HG02943 (cell line): ENCODE data around the gene ANKZF1.
"Not testable (repeated sequence)": the region's sequence is repeated elsewhere in the genome, so short reads cannot be mapped to it uniquely, and the experiment has no call there.

ENCODE experiments used
- ATAC-seq: cut with Tn5 transposase; IDR thresholded peaks from one replicate; pipeline ENCODE4 v1.9.1; 2021; ENCODE audit warnings: mild to moderate bottlenecking, low read depth, moderate library complexity; ENCODE audit not compliant: unreplicated experiment

Gene ANKZF1

GRCh38 chr2:219252900-219253752, 23.5 kb downstream of the ANKZF1 start, which contains the start of gene TUBA4B:
TUBA4B (plus strand) TSS chr2:219253243; CDS start chr2:219253408, 165 bp downstream.
- peak; percentile 16 for ATAC-seq

DNA sequence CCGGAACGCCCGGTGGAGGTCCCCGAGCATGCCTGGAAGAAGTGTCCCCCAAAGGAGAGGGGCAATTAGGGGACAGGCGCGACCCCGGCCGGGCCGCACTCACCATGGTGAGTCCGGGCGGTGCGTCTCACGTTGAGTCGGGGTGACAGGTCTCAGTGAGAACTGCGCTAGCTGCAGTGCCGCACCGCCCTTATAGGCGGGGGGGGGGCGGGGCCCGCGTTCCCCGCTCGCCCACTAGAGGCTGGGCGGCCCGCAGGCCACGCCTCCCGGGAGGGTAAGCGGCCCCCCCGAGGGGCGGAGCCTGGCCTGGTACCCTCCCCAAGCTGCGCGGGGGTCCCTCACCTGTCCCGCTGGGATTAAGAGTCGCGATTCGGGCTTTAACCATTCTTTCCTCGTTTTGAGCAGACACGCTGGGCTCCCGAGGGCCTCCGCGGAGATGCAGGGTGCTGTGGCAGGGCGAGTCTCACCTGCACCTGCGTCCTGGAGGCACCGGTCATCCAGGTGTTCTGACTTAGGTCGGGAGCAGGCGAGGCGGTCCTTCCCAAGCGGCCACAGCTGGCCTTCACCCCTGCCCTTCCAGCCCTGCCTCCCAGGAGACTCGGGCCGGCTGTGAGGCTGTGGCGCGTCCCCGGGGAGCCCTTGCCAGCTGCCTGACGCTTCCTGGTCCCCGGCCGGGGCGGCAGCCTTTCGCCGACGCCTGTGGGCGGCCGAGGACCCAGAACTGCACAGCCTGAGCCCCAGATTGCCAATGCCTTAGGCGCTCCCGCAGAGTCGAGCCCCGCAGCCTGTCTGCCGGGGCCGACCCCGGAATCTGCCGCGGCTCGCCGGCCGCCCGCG, 24.4 kb downstream of the ANKZF1 start, which contains the start of gene TUBA4A:
Gene TUBA4A (minus strand): TSS at position 166 of the 837 bp plus-strand sequence. CDS start 60 bp downstream, at position 106.
- peak; percentile 42 for ATAC-seq

DNA sequence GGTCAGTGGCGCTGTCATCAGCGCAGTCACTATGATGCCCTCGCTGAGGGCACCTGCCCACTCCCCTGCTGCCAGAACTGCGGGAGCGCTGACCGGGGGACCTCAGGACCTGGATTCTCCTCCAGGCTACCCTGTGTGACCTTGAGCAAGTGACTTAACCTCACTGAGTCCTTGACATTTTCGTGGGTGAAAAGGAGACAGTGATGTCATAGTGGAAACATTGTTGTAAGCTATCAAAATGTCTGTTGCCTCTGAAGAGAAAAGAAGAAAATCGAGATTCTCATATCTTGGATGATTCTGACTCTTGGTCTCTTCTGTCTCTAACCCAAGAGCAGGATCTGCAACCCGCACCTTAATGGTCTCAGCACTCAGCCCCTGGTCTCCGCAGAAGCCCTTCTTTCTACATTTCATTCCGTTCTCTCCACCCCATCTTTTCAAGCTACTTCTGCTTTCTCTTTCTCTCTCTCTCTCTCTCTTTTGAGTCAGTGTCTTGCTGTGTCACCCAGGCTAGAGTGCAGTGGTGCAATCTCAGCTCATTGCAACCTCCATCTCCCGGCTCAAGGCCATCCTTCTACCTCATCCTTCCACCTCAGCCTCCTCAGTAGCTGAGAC, 25.1 kb downstream of the ANKZF1 start:
- ATAC-seq: peak; percentile 23

- not testable (repeated sequence) for ATAC-seq
These were observed 29.3 kb downstream of the ANKZF1 start for GRCh38 chr2:219258942-219259341.

DNA sequence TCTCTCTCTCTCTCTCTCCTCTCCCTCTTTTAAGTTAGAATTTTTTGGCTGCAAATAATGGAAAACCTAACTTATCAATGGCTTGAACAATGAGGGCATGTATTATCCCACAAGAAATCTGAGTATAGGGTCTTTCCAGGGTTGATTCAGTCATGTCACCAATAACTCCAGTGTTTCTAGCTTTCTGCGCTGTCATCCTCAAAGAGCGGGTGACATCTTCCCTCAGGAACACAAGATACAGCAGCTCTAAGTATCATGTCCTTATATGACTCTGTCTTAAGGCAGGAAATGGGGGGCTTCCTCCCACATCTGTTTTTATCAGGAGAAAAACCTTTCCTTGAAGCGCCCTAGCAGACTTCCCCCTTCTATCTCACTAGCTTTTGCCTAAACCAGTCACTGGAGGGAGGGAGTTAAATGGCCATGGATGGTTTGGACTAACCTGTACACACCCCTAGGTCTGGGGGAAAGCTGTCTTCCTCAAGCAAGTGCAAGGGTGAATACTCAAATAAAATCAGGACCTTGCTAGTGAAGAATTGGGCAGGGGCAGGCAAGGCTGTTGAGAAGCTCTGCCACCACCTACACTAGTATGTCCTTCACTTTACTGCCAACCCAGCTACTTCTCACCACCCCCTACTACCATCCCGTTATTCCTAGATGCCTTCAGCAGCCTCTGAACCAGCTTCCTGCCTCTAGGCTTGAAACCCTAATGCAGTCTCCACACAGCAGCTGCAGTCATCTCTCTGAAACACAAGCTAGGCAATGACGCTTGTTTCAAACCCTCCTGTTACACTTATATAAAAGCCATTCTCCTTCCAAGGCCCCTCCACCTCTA, 31.6 kb downstream of the ANKZF1 start:
- ATAC-seq: no peak

GRCh38 chr2:219266232-219266631, 36.6 kb downstream of the ANKZF1 start:
- ATAC-seq: no peak

DNA sequence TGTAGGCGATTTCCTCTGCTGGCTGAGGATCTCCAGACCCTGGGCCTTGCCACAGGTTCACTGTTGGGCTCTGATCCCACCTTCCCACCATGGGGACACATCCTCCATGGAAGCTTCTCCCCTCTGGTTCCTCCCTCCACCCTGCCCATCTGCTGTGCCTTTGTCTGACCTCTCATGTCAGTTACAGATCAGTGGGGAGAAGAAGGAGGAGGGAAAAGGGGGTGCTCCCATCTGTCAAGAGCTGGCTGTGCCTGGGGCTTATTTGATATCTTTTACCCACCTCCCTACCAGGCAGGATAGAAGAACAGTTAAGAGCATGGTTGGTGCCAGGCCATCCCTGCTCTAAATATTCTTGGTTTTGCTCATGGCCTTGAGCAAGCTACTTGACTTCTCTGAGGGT, 37.3 kb downstream of the ANKZF1 start:
- ATAC-seq: no peak

GRCh38 chr2:219268294-219268693, 38.7 kb downstream of the ANKZF1 start:
- ATAC-seq: no peak

DNA sequence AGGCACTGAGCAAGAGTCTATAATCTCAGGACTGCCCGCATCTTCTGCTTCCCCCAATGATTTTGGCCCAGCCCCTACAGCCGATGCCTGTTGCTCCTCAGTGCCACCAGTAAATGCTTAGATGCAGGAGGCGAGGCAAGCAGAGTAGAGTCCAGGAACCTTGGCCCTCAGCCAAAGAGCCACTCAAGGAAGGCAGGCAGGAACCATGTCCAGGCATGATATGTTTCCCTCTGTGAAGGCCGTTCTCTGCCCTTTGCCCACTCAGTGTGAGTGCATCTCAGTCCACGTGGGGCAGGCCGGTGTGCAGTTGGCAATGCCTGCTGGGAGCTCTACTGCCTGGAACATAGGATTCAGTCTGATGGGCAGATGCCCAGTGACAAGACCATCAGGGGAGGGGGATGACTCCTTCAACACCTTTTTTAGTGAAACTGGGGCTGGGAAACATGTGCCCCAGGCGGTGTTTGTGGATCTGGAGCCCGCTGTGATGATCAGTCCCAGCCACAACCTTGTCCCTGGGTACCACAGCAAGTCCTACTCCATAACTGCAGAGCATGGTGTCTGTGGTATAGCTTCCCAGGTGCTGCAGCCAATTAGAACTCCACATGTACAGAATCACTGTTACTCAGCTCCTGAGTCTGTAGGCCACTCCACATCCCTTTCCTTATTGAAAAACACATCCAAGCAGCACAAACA, 39.9 kb downstream of the ANKZF1 start:
- no peak for ATAC-seq

GRCh38 chr2:219270055-219270372, 40.4 kb downstream of the ANKZF1 start:
- ATAC-seq: no peak

GRCh38 chr2:219271021-219271420, 41.4 kb downstream of the ANKZF1 start:
- ATAC-seq: no peak

DNA sequence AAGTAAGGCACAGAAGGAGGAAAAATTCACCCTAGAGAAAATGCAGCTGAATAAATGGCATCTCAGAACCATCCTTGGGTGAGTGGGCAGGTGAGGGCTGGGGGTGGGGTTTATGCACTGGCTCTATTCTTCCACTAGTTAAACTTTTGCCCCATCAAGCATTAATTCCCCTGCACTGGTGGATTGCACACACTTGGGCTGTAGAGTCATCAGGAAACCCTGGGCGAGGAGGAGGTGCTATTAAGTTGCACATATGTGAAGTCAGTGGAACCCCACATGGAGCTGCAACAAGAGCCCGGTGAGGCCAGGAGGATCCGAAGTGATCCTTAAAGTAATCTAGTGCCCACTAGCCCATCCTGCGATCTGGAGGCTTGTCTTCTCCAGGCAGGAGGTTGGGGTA, 42.8 kb downstream of the ANKZF1 start:
- ATAC-seq: no peak

DNA sequence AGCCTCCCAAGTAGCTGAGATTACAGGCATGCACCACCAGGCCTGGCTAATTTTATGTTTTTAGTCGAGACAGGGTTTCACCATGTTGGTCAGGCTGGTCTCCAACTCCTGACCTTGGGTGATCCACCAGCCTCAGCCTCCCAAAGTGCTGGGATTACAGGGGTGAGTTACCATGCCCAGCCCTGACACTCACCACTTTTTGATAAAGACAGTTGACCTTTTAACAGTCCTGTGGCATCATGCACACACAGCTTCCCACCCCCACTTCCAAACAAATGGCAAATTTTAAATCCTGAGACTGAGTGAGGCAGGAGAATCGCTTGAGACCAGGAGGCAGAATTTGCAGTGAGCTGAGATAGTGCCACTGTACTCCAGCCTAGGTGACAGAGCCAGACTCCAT, 43.4 kb downstream of the ANKZF1 start:
- no peak for ATAC-seq

DNA sequence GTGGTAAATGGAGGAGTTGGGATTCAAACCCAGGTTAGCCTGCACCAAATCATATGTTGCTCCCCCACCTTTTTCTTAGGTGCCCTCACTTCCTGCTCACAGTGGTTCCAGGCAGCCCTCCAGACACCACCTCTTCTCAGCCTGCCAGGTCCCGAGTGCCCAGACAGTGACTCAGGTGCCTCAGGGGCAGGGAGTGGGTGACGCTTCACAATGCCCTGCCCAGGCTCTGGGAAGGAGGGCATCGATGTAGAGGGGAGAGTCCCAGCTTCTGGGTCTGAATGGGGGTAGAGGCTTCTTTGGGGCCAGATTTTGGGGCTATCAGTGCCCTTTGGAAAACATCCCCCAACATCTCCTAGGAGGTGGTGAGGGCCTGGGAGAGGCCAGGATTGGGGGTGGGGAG, 44.3 kb downstream of the ANKZF1 start:
- no peak for ATAC-seq

GRCh38 chr2:219274361-219274921, 44.8 kb downstream of the ANKZF1 start:
- ATAC-seq: no peak

GRCh38 chr2:219277703-219278654, 48.4 kb downstream of the ANKZF1 start:
- ATAC-seq: no peak

GRCh38 chr2:219278655-219279150, 49.1 kb downstream of the ANKZF1 start:
- no peak for ATAC-seq
